SU-DHL-6 (cell line): ENCODE measurements around the gene SLC41A3.

Experiments used
- EZH2phosphoT487 ChIP-seq: fragments of 200-600 bp; sonication (generic), shearing (Covaris generic); conservative IDR thresholded peaks from 2 replicates; pipeline ENCODE4 v1.6.1; 2018; ENCODE audit warnings: mild to moderate bottlenecking, antibody characterized with exemption, low read length, moderate library complexity, mixed read lengths
- TF ChIP-seq, protein P1 (sequence below): fragments of 200-600 bp; sonication (generic); IDR thresholded peaks from one replicate; pipeline ENCODE4 v1.5.1; 2017; ENCODE audit warnings: antibody characterized with exemption, mild to moderate bottlenecking, low read length, moderate library complexity; ENCODE audit not compliant: insufficient read depth, poor library complexity, severe bottlenecking

DNA sequence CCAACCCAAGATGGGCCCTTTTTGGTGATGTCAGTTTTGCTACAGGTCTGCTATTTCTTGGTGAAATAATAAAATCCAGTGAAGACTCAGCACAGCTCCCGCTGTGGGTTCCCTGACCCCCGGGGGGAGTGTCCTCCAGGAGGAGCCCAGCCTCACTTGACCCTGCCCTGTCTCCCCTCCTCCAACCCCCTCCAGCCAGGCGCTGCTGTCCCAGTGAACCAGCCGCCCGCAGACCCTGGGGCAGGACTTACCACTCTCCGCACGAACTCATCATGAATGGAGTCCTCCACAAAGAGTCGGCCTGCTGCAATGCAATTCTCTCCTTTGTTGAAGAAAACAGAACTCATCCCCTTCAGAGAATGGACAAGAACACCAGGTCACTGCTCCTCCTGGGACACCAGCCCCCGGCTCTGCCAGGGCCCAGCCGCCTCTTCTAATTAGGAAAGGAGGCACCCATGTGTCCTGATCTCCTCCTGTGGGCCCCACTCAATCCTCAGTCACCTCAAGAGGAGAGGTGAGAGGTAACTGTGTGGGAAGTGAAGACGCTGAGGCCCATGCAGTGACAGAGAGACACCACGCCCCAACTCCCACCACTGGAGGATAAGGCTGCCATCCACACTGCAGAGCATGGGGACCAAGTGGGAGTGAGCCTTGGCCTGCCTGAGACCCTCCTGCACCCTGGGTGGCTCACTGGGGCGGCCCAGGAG, 28.8 kb upstream of the SLC41A3 start:
- TF ChIP-seq, protein P1, sequence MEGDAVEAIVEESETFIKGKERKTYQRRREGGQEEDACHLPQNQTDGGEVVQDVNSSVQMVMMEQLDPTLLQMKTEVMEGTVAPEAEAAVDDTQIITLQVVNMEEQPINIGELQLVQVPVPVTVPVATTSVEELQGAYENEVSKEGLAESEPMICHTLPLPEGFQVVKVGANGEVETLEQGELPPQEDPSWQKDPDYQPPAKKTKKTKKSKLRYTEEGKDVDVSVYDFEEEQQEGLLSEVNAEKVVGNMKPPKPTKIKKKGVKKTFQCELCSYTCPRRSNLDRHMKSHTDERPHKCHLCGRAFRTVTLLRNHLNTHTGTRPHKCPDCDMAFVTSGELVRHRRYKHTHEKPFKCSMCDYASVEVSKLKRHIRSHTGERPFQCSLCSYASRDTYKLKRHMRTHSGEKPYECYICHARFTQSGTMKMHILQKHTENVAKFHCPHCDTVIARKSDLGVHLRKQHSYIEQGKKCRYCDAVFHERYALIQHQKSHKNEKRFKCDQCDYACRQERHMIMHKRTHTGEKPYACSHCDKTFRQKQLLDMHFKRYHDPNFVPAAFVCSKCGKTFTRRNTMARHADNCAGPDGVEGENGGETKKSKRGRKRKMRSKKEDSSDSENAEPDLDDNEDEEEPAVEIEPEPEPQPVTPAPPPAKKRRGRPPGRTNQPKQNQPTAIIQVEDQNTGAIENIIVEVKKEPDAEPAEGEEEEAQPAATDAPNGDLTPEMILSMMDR: no peak
- TF ChIP-seq EZH2phosphoT487: no peak
